Endothelial cell (in vitro differentiated cells): ENCODE results near the gene HMG20A. TPM values are rescaled to one million over a fixed set of nuclear protein-coding genes. Genes with fewer than 3 reads are reported as not detected.
A peak's percentile ranks its signal among the peaks of the same experiment; 100 is the strongest.

Source experiments
- DNase-seq: peaks from one replicate; pipeline ENCODE4 v3.0.0; 2021; ENCODE audit warnings: low spot score
- H3K27ac Mint-ChIP-seq: one replicate; pipeline ENCODE4 v1.8.0; 2021; ENCODE audit warnings: mixed read lengths, inconsistent platforms; ENCODE audit not compliant: unreplicated experiment
- H3K27me3 Mint-ChIP-seq: one replicate; pipeline ENCODE4 v1.8.0; 2021; ENCODE audit warnings: mild to moderate bottlenecking, moderate library complexity, mixed read lengths, inconsistent platforms; ENCODE audit not compliant: unreplicated experiment
- H3K36me3 Mint-ChIP-seq: one replicate; pipeline ENCODE4 v1.8.0; 2021; ENCODE audit warnings: mild to moderate bottlenecking, low read depth, mixed read lengths, inconsistent platforms; ENCODE audit not compliant: unreplicated experiment
- H3K4me1 Mint-ChIP-seq: one replicate; pipeline ENCODE4 v1.8.0; 2021; ENCODE audit warnings: mild to moderate bottlenecking, mixed read lengths, inconsistent platforms; ENCODE audit not compliant: unreplicated experiment
- H3K4me3 Mint-ChIP-seq: one replicate; pipeline ENCODE4 v1.8.0; 2021; ENCODE audit warnings: mild to moderate bottlenecking, mixed read lengths, inconsistent platforms; ENCODE audit not compliant: unreplicated experiment
- H3K9me3 Mint-ChIP-seq: one replicate; pipeline ENCODE4 v1.8.0; 2021; ENCODE audit warnings: mixed read lengths, inconsistent platforms; ENCODE audit not compliant: unreplicated experiment
- CTCF ChIP-seq: fragments of 200-600 bp; sonication (generic); IDR thresholded peaks from one replicate; pipeline ENCODE4 v1.5.0; 2021; ENCODE audit warnings: antibody characterized with exemption; ENCODE audit not compliant: unreplicated experiment
- total RNA-seq: library from RNA; stranded (reverse); fragmentation: NEBNext Ultra II Directional; extraction: Animal tissue kit (Norgen Biotek cat#: 25700); gene quantifications from one replicate; pipeline ENCODE4 v1.2.1, GENCODE V29; 2021; ENCODE audit not compliant: unreplicated experiment

HMG20A gene
- total RNA-seq, 1 donor from 2014 or later = 111 TPM

DNA sequence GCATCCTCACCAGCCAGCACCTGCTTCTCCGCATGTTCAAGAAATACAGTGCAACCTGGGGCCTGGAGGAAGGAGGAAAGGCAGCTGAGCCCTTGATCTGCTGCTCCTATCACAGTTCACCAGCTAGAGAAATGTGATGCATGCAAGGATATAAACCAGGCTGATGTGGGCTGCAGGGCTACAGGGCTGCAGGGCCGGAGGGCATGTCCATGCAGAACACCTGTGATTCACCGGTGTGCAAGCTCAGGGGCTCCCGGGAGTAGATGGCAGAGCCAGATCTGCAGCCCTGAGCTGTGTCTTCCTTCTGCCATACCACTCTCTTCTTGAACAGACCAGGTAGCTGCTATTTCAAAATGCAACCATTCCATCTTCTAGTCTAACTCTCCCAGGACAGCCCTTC is 84.9 kb downstream of the HMG20A start:
- Mint-ChIP-seq H3K4me1 (peaks cover 52% of the 10 kb centered on the region), H3K9me3 (no peaks in the 10 kb centered on the region), H3K27ac (no peak overlapping the region), H3K27me3 (peaks cover 12% of the 10 kb centered on the region), H3K4me3 (no peak overlapping the region), H3K36me3 (peaks cover 20% of the 10 kb centered on the region)
- DNase-seq = no peak
- no peak for TF ChIP-seq CTCF

DNA sequence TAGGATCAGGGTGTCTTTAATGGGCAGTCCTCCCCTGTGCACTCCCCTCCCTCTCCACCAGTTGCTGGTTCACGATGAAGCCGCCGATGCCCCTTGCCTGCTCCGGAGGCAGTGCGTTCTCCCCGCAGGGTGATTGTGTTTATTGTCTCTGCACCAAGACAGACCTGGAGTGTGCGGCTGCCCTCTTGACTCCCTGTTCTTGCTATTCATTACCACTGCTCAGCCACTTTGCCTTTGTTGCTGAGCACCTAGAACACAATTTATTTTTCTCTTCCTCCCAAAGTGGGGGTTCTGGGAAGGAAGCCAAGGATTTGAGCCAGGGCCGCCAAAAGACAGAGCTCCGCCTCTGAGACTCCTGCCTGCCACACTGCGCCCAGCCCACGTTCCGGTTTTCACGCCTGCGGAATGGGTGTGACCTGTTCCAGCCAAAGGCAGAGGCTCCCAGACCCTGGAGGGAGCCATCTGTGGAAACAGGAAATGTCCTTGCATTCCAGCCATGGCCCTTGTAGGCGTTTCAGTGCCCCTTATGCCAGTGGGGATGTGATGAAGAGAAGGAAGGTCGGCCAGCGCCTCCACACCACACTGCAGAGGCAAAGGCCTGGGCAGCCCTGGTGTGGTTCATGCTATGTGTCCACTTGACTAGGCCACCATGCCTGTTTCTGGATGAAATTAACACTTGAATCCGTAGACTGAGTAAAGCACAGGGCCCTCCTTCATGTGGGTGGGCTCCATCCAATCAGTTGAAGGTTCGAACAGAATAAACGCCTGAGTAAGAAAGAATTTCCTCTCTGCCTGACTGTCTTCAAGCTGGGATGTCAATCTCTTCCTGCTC is 85.8 kb downstream of the HMG20A start:
- peaks cover 12% of the 10 kb centered on the region for H3K36me3 Mint-ChIP-seq
- no peak for DNase-seq
- H3K4me1 Mint-ChIP-seq = peaks cover 51% of the 10 kb centered on the region
- TF ChIP-seq CTCF = no peak
- no peak overlapping the region for H3K4me3 Mint-ChIP-seq
- peaks cover 9% of the 10 kb centered on the region for H3K27me3 Mint-ChIP-seq
- H3K27ac Mint-ChIP-seq = no peak overlapping the region
- no peaks in the 10 kb centered on the region for H3K9me3 Mint-ChIP-seq

- Mint-ChIP-seq H3K4me1 (peaks cover 51% of the 10 kb centered on the region), H3K27ac (peak overlapping the region; percentile 81)
- DNase-seq = no peak
Observed at GRCh38 chr15:77507143-77507897, 86.6 kb downstream of the HMG20A start.

DNA sequence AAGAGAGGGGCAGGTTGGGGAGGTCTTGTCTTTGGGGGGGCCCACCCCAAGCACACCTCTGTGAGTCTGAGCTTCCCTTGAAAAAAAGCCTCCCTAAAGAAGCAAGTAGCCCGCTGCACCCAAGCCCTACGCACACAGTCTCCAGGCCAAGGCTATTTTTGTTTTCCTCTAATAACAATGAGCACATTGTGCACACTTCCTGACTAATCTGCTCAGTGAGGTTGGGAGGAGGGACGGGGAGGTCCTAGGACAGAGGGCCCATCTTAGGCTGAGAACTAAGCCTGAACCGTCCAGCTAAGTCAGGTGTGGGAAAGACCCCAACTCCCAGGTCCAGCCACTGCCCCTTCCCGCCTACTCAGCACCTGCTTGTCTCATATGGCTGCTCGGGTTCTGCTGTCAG is 87.2 kb downstream of the HMG20A start:
- no peak for DNase-seq
- H3K27me3 Mint-ChIP-seq = peaks cover 9% of the 10 kb centered on the region
- H3K27ac Mint-ChIP-seq = peak overlapping the region; percentile 81
- no peaks in the 10 kb centered on the region for H3K9me3 Mint-ChIP-seq
- no peak overlapping the region for H3K4me3 Mint-ChIP-seq
- peaks cover 51% of the 10 kb centered on the region for H3K4me1 Mint-ChIP-seq
- TF ChIP-seq CTCF = no peak
- H3K36me3 Mint-ChIP-seq = peaks cover 11% of the 10 kb centered on the region

More at GRCh38 chr15:77507143-77507897, 86.6 kb downstream of the HMG20A start:
- Mint-ChIP-seq H3K9me3 (no peaks in the 10 kb centered on the region), H3K36me3 (peaks cover 11% of the 10 kb centered on the region), H3K27me3 (peaks cover 9% of the 10 kb centered on the region), H3K4me3 (peak overlapping the region; percentile 52)
- TF ChIP-seq CTCF = no peak
